Omental fat pad (tissue), 4 donors: Measurements from ENCODE around the gene RIBC2. TPM values are rescaled to one million over a fixed set of nuclear protein-coding genes. Genes with fewer than 3 reads are reported as not detected.
"Not testable (repeated sequence)": the region's sequence is repeated elsewhere in the genome, so short reads cannot be mapped to it uniquely, and the experiment has no call there.

ENCODE experiments used
- ATAC-seq: fragments of 150-250 bp; one replicate; pipeline ENCODE4 v1.9.1; 2016; ENCODE audit warnings: mild to moderate bottlenecking, moderate library complexity; ENCODE audit not compliant: low FRiP score
- DNase-seq: peaks from one replicate; pipeline ENCODE4 v3.0.0-alpha.2; 2019; ENCODE audit warnings: low spot score
- total RNA-seq, 4 donors: library from RNA; depleted of rRNA; stranded (reverse); fragments of >200 nt; gene quantifications; one replicate each; pipeline ENCODE4 v1.1.0, GENCODE V29; 2016
- TF ChIP-seq, protein P1 (sequence below), 3 donors: fragments of 450-650 bp; IDR thresholded peaks; one replicate each; pipeline ENCODE4 v1.5.1; 2016 to 2017; ENCODE audit warnings: antibody characterized with exemption in 3 of 3, mild to moderate bottlenecking in 3 of 3, moderate library complexity in 2 of 3

Gene RIBC2
- total RNA-seq, 4 donors from 2014 or later: 0.56 TPM; not detected in 3

DNA sequence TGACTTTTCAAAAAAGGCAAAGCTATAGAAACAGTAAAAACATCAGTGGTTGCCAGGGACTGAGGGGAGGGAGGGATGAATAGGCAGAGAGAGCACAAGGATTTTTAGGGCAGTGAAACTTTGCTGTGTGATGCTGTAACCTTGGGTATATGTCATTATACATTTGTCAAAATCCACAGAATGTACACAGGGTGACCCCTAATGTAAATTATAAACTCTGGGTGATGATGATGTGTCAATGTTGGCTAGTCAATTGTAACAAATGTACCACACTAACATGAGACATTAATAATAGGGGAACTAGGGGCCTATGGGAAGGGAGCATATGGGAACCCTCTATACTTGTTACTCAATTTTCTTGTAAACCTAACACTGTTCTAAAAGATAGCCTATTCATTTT is 24.8 kb downstream of the RIBC2 start:
- no peak for DNase-seq

DNA sequence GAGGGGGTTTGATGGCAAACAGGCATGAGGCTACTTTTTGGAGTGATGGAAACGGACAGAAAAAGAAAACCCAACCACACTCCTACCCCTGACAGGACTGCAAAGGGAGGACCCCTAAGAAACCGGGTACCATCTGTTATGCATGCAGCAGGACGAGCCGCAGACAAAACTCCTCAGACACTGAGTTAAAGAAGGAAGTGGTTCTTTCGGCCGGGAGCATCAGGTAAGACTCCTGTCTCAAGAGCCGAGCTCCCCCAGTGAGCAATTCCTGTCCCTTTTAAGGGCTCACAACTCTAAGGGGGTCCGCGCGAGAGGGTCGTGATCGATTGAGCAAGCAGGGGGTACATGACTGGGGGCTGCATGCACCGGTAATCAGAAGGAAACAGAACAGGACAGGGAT is 27.2 kb downstream of the RIBC2 start:
- ATAC-seq, DNase-seq: not testable (repeated sequence)

More for the DNA sequence above, 24.8 kb downstream of the RIBC2 start:
- ATAC-seq: no peak
- TF ChIP-seq, protein P1, sequence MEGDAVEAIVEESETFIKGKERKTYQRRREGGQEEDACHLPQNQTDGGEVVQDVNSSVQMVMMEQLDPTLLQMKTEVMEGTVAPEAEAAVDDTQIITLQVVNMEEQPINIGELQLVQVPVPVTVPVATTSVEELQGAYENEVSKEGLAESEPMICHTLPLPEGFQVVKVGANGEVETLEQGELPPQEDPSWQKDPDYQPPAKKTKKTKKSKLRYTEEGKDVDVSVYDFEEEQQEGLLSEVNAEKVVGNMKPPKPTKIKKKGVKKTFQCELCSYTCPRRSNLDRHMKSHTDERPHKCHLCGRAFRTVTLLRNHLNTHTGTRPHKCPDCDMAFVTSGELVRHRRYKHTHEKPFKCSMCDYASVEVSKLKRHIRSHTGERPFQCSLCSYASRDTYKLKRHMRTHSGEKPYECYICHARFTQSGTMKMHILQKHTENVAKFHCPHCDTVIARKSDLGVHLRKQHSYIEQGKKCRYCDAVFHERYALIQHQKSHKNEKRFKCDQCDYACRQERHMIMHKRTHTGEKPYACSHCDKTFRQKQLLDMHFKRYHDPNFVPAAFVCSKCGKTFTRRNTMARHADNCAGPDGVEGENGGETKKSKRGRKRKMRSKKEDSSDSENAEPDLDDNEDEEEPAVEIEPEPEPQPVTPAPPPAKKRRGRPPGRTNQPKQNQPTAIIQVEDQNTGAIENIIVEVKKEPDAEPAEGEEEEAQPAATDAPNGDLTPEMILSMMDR (IDR thresholded peaks at IDR 0.05): no peak

DNA sequence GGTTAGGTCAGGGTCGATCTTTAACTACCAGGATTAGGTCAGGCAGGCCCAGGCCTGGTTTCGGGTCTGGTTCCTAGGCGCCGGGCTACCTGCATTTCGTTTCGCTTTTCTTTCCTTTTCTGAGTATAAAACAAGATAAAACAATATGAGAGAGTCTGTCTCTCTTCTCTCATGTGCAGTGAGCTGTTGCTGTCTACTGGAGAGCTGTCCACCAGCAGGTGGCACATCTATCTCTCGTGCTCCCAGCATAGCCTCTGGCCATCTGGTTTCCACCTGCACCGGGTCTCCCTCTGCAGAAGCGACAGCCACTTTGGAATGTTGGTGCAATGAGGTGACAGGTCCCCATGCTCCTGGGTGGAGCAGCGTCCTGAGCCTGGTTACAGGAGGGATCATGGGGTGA is 27.6 kb downstream of the RIBC2 start:
- TF ChIP-seq, protein P1 (IDR thresholded peaks at IDR 0.05): no peak
- DNase-seq: no peak
- no peak for ATAC-seq

DNA sequence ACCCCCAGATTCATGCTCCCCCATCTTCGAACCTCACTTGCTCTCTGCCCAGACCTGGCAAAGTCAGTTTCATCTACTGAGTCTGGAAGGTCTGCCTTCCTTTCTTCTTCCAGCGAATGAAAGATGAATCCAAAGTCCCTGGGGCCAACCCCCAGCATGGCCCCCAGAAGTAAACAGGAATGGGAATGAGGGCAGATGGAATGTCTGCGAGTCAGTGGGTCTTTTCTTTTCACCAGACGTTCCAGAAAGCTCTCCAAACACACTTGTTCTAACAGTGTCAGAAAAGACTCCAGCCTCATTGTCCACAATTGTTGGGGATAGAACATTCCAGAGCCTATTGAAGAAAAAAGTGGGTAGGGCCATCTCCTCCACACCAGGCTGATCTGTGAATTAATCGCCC is 28.6 kb downstream of the RIBC2 start:
- ATAC-seq: no peak
- TF ChIP-seq, protein P1 (IDR thresholded peaks at IDR 0.05): no peak
- no peak for DNase-seq

DNA sequence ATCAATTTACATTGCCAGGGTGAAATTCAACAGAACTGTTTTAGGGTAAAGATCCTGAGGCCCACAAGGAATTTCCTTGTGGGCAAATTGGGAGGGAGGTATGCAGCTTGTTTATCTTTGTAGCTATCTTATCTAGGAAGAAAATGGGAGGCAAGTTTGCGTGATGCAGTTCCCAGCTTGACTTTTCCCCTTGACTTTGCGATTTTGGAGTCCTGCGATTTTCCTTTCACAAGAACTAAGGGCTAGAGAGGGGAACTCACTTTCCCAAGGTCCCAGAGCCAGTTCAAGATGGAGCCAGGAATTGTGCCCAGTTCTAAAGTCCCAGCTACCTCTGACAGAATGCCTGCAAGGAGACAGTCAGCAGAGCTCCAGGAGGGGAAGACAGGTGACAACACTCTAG is 30.7 kb downstream of the RIBC2 start:
- ATAC-seq (no peak), DNase-seq (no peak)
- TF ChIP-seq, protein P1 (IDR thresholded peaks at IDR 0.05): no peak

DNA sequence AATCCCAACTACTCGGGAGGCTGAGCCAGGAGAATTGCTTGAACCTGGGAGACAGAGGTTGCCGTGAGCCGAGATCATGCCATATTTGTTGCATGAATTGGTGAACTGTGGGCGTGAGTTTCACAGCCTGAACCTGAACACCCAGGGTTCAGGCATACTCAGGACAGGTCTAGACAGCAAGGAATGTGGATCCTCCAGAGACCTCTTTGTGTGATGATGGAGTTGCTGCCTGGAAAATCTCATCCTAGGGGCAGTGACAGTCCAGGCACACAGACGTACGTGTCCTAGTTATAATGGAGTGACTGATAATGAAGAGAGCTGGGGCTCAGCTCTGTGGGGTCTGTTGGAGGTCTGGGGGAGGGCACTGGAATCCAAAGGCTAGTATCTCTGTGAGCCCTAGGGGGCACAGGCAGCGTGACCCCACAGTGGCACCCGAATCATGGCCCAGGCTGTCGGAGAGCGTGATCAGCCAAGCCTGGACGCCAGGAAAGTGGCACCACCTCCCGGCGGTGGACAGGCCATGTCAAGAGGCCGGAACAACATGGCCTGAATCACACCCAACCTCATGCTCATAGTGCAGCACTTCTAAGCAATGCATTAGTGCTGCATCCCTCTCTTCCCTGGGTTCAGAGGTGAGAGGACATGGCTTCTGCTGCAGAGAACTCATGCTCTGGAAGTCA is 31.7 kb downstream of the RIBC2 start:
- ATAC-seq: no peak
- TF ChIP-seq, protein P1 (IDR thresholded peaks at IDR 0.05): no peak
- no peak for DNase-seq

DNA sequence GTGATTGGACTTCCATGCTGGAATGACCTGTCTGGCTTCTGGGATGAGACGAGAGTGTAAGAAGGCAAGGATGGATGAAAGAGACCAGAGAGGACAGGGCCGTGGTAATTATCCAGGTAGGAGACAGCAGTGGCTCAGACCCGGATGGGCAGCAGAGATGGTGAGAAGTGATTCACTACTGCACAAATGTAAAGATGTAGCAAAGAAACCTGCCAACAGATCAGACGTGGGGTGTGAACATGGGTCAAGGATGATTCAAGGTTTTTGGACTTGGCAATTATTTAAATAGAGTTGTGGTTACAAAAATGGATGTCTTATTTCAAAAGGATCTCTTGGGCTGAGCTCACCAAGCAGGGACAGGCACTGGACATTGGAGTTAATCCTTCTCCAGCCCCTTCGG is 32.7 kb downstream of the RIBC2 start:
- ATAC-seq (peak; percentile 62), DNase-seq (no peak)
- TF ChIP-seq, protein P1 (IDR thresholded peaks at IDR 0.05): no peak

DNA sequence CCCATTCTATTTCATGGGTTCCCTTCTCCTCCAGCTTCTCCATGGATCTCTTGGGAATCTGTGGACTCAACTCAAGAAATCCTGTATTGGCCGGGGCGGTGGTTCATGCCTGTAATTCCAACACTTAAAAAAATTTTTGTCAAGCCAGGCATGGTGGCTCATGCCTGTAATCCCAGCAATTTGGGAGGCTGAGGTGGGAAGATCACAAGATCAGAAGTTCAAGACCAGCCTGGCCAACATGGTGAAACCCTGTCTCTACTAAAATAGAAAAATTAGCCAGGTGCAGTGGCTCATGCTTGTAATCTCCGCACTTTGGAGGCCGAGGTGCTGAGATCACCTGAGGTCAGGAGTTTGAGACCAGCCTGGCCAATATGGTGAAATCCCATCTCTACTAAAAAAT is 34.1 kb downstream of the RIBC2 start:
- ATAC-seq: not testable (repeated sequence)

More for the DNA sequence above, 34.1 kb downstream of the RIBC2 start:
- not testable (repeated sequence) for DNase-seq
